Uterus (tissue), 2 donors: ENCODE measurements around the gene SLC38A11.

Experiments
- CTCF ChIP-seq, 4 experiments: fragments of 200-600 bp in 2 of 4; fragments of 450-650 bp in 2 of 4; sonication (generic) in 2 of 4; IDR thresholded peaks; one replicate each; pipeline ENCODE4 v1.5.1; 2016 to 2019; ENCODE audit warnings: antibody characterized with exemption in 4 of 4, mild to moderate bottlenecking in 2 of 4, moderate library complexity in 1 of 4
- POLR2A ChIP-seq, 2 donors: fragments of 450-650 bp; IDR thresholded peaks; one replicate each; pipeline ENCODE4 v1.6.1; 2016; ENCODE audit warnings: antibody characterized with exemption in 2 of 2, mild to moderate bottlenecking in 1 of 2, moderate library complexity in 1 of 2

GRCh38 chr2:164928101-164928673 is 27.1 kb downstream of the SLC38A11 start:
- no peak for TF ChIP-seq CTCF (IDR thresholded peaks at IDR 0.05)
- no peak for TF ChIP-seq POLR2A (IDR thresholded peaks at IDR 0.05)
